ENCODE results near the gene ZFP1.

Gene ZFP1

GRCh38 chr16:75148311-75149195 lies at the start of gene ZFP1:
Gene ZFP1, plus strand, starts transcription at chr16:75148524. Its CDS starts 4,428 bp downstream, at chr16:75152952.
- peak; percentile 93 for DNase-seq

- DNase-seq, result no peak
Measured at GRCh38 chr16:75099075-75099667, 49.2 kb upstream of the ZFP1 start.

- DNase-seq, result no peak
Measured at GRCh38 chr16:75099738-75100602, 48.4 kb upstream of the ZFP1 start.

- no peak for DNase-seq
Measured at GRCh38 chr16:75100603-75100990, 47.7 kb upstream of the ZFP1 start.

- DNase-seq, result no peak
Measured at GRCh38 chr16:75101635-75102034, 46.7 kb upstream of the ZFP1 start.

- no peak for DNase-seq
Measured at GRCh38 chr16:75102595-75102994, 45.7 kb upstream of the ZFP1 start.

- no peak for DNase-seq
Measured at GRCh38 chr16:75103994-75104393, 44.3 kb upstream of the ZFP1 start.

GRCh38 chr16:75104836-75105235 lies 43.5 kb upstream of the ZFP1 start:
- no peak for DNase-seq

- DNase-seq, result no peak
Measured at GRCh38 chr16:75105306-75106061, 42.8 kb upstream of the ZFP1 start.

- DNase-seq, result no peak
Measured at GRCh38 chr16:75106351-75107274, 41.7 kb upstream of the ZFP1 start.

GRCh38 chr16:75107505-75107904 lies 40.8 kb upstream of the ZFP1 start:
- no peak for DNase-seq

- peak; percentile 91 for DNase-seq
Measured at GRCh38 chr16:75108792-75109731, 39.3 kb upstream of the ZFP1 start.

- DNase-seq, result no peak
Measured at GRCh38 chr16:75109732-75110243, 38.5 kb upstream of the ZFP1 start.

- DNase-seq, result peak; percentile 82
Measured at GRCh38 chr16:75110637-75111513, 37.4 kb upstream of the ZFP1 start.

GRCh38 chr16:75111514-75111940 lies 36.8 kb upstream of the ZFP1 start:
- no peak for DNase-seq

- DNase-seq, result no peak
Measured at GRCh38 chr16:75111961-75112733, 36.2 kb upstream of the ZFP1 start.

GRCh38 chr16:75112734-75113491 lies 35.4 kb upstream of the ZFP1 start:
- DNase-seq, result no peak
